CD4-positive, alpha-beta T cell (primary cell): Measurements from ENCODE around the gene CACNG7. TPM values are rescaled to one million over a fixed set of nuclear protein-coding genes. Genes with fewer than 3 reads are reported as not detected.

ENCODE experiments used
- ATAC-seq: fragments of 200-7000 bp; cut with Tn5 transposase; one replicate; pipeline ENCODE4 v1.10.0; 2022; ENCODE audit warnings: mild to moderate bottlenecking; ENCODE audit not compliant: poor library complexity
- CTCF ChIA-PET: fragments of 350-600 bp; sonication (Branson Sonifier 250); formaldehyde crosslinking; loops from one replicate; lab custom pipeline; 2021; ENCODE audit warnings: antibody characterized with exemption, inconsistent platforms; lab: Charles Lee
- POLR2A ChIA-PET: fragments of 350-600 bp; sonication (Branson Sonifier 250); formaldehyde crosslinking; loops from one replicate; lab custom pipeline; 2021; ENCODE audit warnings: antibody characterized with exemption, inconsistent platforms; lab: Charles Lee
- DNase-seq, 14 experiments: peaks; one replicate each; pipeline ENCODE4 v3.0.0-alpha.2; 2013 to 2020; ENCODE audit warnings: mixed read lengths in 2 of 14
- H3K27ac ChIP-seq, 2 donors: one replicate each; pipeline versions ENCODE4 v1.5.1 to v1.7.0; 2013; ENCODE audit warnings: low read length in 2 of 2, low read depth in 1 of 2, mild to moderate bottlenecking in 1 of 2
- H3K27me3 ChIP-seq, 2 experiments: 1 replicate in 1 of 2; 2 replicates in 1 of 2; pipeline versions ENCODE4 v1.6.1 to v1.7.0; 2013; ENCODE audit warnings: low read length in 2 of 2, control low read depth in 1 of 2, mild to moderate bottlenecking in 1 of 2, moderate library complexity in 1 of 2; ENCODE audit not compliant: insufficient read depth in 2 of 2, control insufficient read depth in 1 of 2
- H3K36me3 ChIP-seq: one replicate; pipeline ENCODE4 v1.6.1; 2013; ENCODE audit warnings: low read length, control low read depth; ENCODE audit not compliant: insufficient read depth
- H3K4me1 ChIP-seq: one replicate; pipeline ENCODE4 v1.6.1; 2013; ENCODE audit warnings: low read length, control low read depth; ENCODE audit not compliant: insufficient read depth
- H3K4me3 ChIP-seq: one replicate; pipeline ENCODE4 v1.5.1; 2013; ENCODE audit warnings: mild to moderate bottlenecking, low read length, moderate library complexity
- H3K9me3 ChIP-seq, 2 experiments: 1 replicate in 1 of 2; 2 replicates in 1 of 2; pipeline versions ENCODE4 v1.6.1 to v1.7.0; 2013; ENCODE audit warnings: low read length in 2 of 2, mild to moderate bottlenecking in 2 of 2, control low read depth in 1 of 2, moderate library complexity in 1 of 2; ENCODE audit not compliant: control insufficient read depth in 1 of 2, insufficient read depth in 1 of 2
- H3K27ac Mint-ChIP-seq: one replicate; pipeline ENCODE4 v1.8.0; 2020; ENCODE audit warnings: mixed read lengths
- H3K27me3 Mint-ChIP-seq: one replicate; pipeline ENCODE4 v1.8.0; 2021; ENCODE audit warnings: mixed read lengths
- H3K36me3 Mint-ChIP-seq: one replicate; pipeline ENCODE4 v1.8.0; 2021; ENCODE audit warnings: low read depth, mixed read lengths
- H3K4me1 Mint-ChIP-seq: one replicate; pipeline ENCODE4 v1.8.0; 2021; ENCODE audit warnings: low read depth, mixed read lengths
- H3K4me3 Mint-ChIP-seq: one replicate; pipeline ENCODE4 v1.8.0; 2020; ENCODE audit warnings: mild to moderate bottlenecking, mixed read lengths
- H3K9me3 Mint-ChIP-seq: one replicate; pipeline ENCODE4 v1.8.0; 2020; ENCODE audit warnings: mixed read lengths
- intact Hi-C, 2 experiments: fragments of 100-400 bp; cut with DNase I in 1 of 2; cut with micrococcal nuclease in 1 of 2; formaldehyde crosslinking; loops; one replicate each; pipeline versions ENCODE4 v1.15.1 to v1.9.0; 2023 to 2025; cut with DNase I, micrococcal nuclease
- total RNA-seq, 174 experiments: library from RNA in 2 of 174; stranded (reverse) in 2 of 174; gene quantifications; one replicate each; pipeline ENCODE4 v1.2.3 and lab custom pipeline; 2021 to 2026
- TF ChIP-seq, protein P1 (sequence below): fragments of 200-600 bp; IDR thresholded peaks from one replicate; pipeline ENCODE4 v1.8.0; 2022; ENCODE audit warnings: antibody characterized with exemption, mild to moderate bottlenecking

The CACNG7 gene
- total RNA-seq, 2 experiments from 2014 or later: not detected

DNA sequence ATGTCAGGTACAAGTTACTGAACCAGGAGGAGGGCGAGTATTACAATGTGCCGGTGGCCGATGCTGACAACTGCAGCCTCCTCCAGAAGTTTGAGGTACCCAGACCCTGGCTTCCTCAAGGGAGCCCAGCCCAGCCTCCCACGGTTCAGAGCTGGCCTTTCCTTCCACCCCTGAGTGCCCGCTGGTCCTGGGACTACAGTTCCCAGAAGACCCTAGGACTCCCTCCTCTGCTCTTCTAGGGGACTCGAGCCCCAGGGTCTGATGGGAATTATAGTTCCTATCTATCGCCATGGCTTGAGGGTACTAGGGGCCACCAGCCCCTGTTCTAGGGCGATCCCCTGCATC is 16.1 kb upstream of the CACNG7 start:
- ChIA-PET POLR2A (no interaction called here), CTCF (no interaction called here)
- H3K36me3 Mint-ChIP-seq: no peaks in the 10 kb centered on the region
- TF ChIP-seq, protein P1, sequence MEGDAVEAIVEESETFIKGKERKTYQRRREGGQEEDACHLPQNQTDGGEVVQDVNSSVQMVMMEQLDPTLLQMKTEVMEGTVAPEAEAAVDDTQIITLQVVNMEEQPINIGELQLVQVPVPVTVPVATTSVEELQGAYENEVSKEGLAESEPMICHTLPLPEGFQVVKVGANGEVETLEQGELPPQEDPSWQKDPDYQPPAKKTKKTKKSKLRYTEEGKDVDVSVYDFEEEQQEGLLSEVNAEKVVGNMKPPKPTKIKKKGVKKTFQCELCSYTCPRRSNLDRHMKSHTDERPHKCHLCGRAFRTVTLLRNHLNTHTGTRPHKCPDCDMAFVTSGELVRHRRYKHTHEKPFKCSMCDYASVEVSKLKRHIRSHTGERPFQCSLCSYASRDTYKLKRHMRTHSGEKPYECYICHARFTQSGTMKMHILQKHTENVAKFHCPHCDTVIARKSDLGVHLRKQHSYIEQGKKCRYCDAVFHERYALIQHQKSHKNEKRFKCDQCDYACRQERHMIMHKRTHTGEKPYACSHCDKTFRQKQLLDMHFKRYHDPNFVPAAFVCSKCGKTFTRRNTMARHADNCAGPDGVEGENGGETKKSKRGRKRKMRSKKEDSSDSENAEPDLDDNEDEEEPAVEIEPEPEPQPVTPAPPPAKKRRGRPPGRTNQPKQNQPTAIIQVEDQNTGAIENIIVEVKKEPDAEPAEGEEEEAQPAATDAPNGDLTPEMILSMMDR: no peak
- intact Hi-C loops: loop anchor here in 1 of 2 experiments (10.0 kb wide), 1 partner anchor 298 kb away; no protein-coding TSS in a partner anchor
- peaks cover 0 to 9% of the 10 kb centered on the region in 2 experiments for H3K9me3 ChIP-seq
- H3K27me3 Mint-ChIP-seq: peaks cover 56% of the 10 kb centered on the region
- H3K27me3 ChIP-seq: peaks cover 28% of the 10 kb centered on the region in 2 experiments
- DNase-seq (no peak), ATAC-seq (no peak)
- H3K9me3 Mint-ChIP-seq: no peaks in the 10 kb centered on the region
- no peak overlapping the region for H3K4me3 ChIP-seq
- no peak overlapping the region for H3K27ac Mint-ChIP-seq
- no peaks in the 10 kb centered on the region for H3K36me3 ChIP-seq
- peaks cover 7% of the 10 kb centered on the region for H3K4me1 ChIP-seq
- no peaks in the 10 kb centered on the region for H3K4me1 Mint-ChIP-seq
- H3K27ac ChIP-seq: no peak overlapping the region
- H3K4me3 Mint-ChIP-seq: no peak overlapping the region

GRCh38 chr19:53894707-53895106 is 14.4 kb upstream of the CACNG7 start:
- Mint-ChIP-seq H3K4me1 (peaks cover 5% of the 10 kb centered on the region), H3K4me3 (no peak overlapping the region), H3K27ac (no peak overlapping the region), H3K9me3 (no peaks in the 10 kb centered on the region), H3K36me3 (no peaks in the 10 kb centered on the region), H3K27me3 (peaks cover 74% of the 10 kb centered on the region)
- Histone ChIP-seq H3K27ac (no peak overlapping the region), H3K27me3 (peaks cover 34 to 39% of the 10 kb centered on the region in 2 experiments), H3K4me3 (no peak overlapping the region), H3K9me3 (peaks cover 0 to 22% of the 10 kb centered on the region in 2 experiments), H3K36me3 (no peaks in the 10 kb centered on the region), H3K4me1 (peaks cover 6% of the 10 kb centered on the region)
- ATAC-seq (no peak), DNase-seq (no peak)
- ChIA-PET POLR2A (no interaction called here), CTCF (no interaction called here)
- TF ChIP-seq, protein P1: no peak
- intact Hi-C loops: loop anchor here in 1 of 2 experiments (10.0 kb wide), 1 partner anchor 300 kb away; no protein-coding TSS in a partner anchor

GRCh38 chr19:53896682-53897081 is 12.4 kb upstream of the CACNG7 start:
- Histone ChIP-seq H3K27ac (no peak overlapping the region), H3K9me3 (peaks cover 0 to 28% of the 10 kb centered on the region in 2 experiments), H3K4me3 (no peak overlapping the region), H3K27me3 (peaks cover 39% of the 10 kb centered on the region in 2 experiments), H3K4me1 (no peaks in the 10 kb centered on the region), H3K36me3 (no peaks in the 10 kb centered on the region)
- TF ChIP-seq, protein P1: no peak
- DNase-seq (no peak), ATAC-seq (no peak)
- H3K27ac Mint-ChIP-seq: no peak overlapping the region
- no peaks in the 10 kb centered on the region for H3K36me3 Mint-ChIP-seq
- POLR2A ChIA-PET: no interaction called here
- CTCF ChIA-PET: no interaction called here
- peaks cover 5% of the 10 kb centered on the region for H3K4me1 Mint-ChIP-seq
- H3K27me3 Mint-ChIP-seq: peaks cover 82% of the 10 kb centered on the region
- intact Hi-C loops: loop anchor here in 1 of 2 experiments (10.0 kb wide), 1 partner anchor 302 kb away; no protein-coding TSS in a partner anchor
- H3K9me3 Mint-ChIP-seq: no peaks in the 10 kb centered on the region
- no peak overlapping the region for H3K4me3 Mint-ChIP-seq
